GM13977 (cell line): ENCODE measurements around the gene DHODH.

Source experiments
- DNase-seq: peaks from one replicate; pipeline ENCODE4 v3.0.0; 2012; ENCODE audit warnings: low spot score
- CTCF ChIP-seq: IDR thresholded peaks from 2 replicates; pipeline ENCODE4 v1.5.1; 2012; ENCODE audit warnings: mild to moderate bottlenecking, control low read depth; ENCODE audit not compliant: insufficient read depth; ENCODE audit errors: extremely low read depth, missing control alignments
- in situ Hi-C: fragments of 300-500 bp; cut with MboI; formaldehyde crosslinking; loops from one replicate; pipeline ENCODE4 v1.12.0; 2022; ENCODE audit warnings: low sequenced_read_pairs, low pct_unique_long_range_greater_than_20kb, mixed read lengths, inconsistent platforms; ENCODE audit not compliant: unreplicated experiment

Gene DHODH

GRCh38 chr16:72036098-72036497, 27.6 kb downstream of the DHODH start:
- in situ Hi-C loops, result no loop called here
- TF ChIP-seq CTCF, result no peak
- DNase-seq, result no peak

- DNase-seq, result no peak
- in situ Hi-C loops, result no loop called here
- no peak for TF ChIP-seq CTCF
These were observed 33.7 kb downstream of the DHODH start for GRCh38 chr16:72042157-72042660.

- in situ Hi-C loops, result no loop called here
- DNase-seq, result no peak
- no peak for TF ChIP-seq CTCF
These were observed 34.5 kb downstream of the DHODH start for GRCh38 chr16:72043058-72043457.

GRCh38 chr16:72043539-72043938, 35.0 kb downstream of the DHODH start:
- no peak for DNase-seq
- in situ Hi-C loops, result no loop called here
- no peak for TF ChIP-seq CTCF

GRCh38 chr16:72044296-72044695, 35.8 kb downstream of the DHODH start:
- DNase-seq, result no peak
- in situ Hi-C loops, result no loop called here
- TF ChIP-seq CTCF, result no peak

GRCh38 chr16:72044825-72045359, 36.3 kb downstream of the DHODH start:
- no peak for TF ChIP-seq CTCF
- no peak for DNase-seq
- in situ Hi-C loops, result no loop called here
